NCI-H526 treated with DMSO at 0.1 percent for 48 hours (cell line): ENCODE results near the gene CALCB.
"Not testable (repeated sequence)": the region's sequence is repeated elsewhere in the genome, so short reads cannot be mapped to it uniquely, and the experiment has no call there.

Source experiments
- DNase-seq: peaks from one replicate; lab custom pipeline; 2025; lab: John Stamatoyannopoulos, UW

The CALCB gene, protein sequence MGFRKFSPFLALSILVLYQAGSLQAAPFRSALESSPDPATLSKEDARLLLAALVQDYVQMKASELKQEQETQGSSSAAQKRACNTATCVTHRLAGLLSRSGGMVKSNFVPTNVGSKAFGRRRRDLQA

GRCh38 chr11:15073361-15074205 lies at the start of gene CALCB:
TSS of gene CALCB (plus strand) at chr11:15073593. CDS start at chr11:15074719, 1,126 bp downstream.
- DNase-seq: peak; percentile 51

- no peak for DNase-seq
Measured at GRCh38 chr11:15027011-15027410, 46.4 kb upstream of the CALCB start.

- DNase-seq: no peak
Measured at GRCh38 chr11:15027956-15028355, 45.4 kb upstream of the CALCB start.

DNA sequence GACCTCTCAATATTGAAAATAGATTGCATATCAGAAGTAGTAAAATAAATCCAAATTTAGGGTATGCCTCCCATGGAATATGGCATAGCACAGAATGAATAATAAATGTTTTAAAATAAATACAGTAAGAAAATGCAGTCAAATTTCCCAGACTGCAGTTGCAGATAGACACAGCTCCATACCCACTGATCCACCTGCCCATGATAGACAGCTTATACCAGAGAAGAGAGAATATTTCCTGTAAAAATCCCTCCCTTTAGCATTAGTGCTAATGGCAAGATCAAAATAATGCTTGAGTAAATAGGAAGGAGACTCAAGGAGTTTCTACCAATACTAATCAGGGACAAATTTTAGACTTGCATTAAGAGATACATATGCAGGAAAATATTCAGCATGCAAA lies 45.0 kb upstream of the CALCB start:
- DNase-seq: no peak

DNA sequence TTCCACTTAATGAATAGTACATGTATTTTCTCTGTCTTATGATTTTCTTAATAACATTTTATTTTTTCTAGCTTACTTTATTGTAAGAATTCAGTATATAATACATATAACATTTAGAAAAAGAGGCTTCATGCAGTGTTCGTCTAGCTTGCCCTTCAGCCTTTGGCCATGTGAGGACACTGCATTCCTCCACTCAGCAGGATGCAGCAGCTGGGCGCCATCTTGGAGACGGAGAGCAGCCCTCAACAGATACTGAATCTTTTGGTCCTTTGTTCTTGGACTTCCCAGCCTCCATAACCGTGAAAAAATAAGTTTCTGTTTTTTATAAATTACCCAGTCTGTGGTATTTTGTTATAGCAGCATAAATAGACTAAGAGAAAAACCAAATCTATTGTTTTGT lies 41.4 kb upstream of the CALCB start:
- DNase-seq: not testable (repeated sequence)

DNA sequence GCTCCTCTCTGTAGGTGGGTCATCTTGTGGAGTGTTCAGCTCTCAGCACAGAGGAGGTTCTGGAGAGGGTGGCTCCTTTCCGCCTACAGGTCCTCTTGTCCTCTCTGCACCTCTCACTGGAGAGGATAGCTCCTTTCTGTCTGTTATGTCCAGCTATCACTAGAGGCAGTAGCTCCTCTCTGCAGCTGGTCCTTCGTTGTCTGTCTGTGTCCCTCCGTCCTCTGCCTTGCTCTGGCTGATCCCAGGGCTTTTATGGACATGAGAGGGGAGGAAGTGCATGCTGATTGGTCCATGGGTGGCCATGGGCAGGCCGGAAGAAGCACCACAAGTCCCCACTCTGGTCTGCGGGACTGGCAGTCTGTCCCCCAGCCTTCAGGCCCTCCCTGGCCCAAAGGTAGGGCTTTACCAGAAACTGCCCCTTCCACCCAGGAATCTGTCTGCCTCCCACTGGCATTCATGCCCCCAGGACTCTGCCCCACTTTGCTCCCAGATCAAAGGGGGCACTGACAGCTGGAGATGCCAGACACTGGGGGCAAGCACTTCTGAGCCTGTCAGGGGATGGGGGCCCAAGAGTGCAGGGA lies 38.6 kb upstream of the CALCB start:
- no peak for DNase-seq

GRCh38 chr11:15035283-15035682 lies 38.1 kb upstream of the CALCB start:
- peak; percentile 30 for DNase-seq

GRCh38 chr11:15038963-15039362 lies 34.4 kb upstream of the CALCB start:
- DNase-seq: no peak

GRCh38 chr11:15045209-15045608 lies 28.2 kb upstream of the CALCB start:
- DNase-seq: no peak

- DNase-seq: no peak
Measured at GRCh38 chr11:15045891-15046290, 27.5 kb upstream of the CALCB start.

GRCh38 chr11:15046673-15047072 lies 26.7 kb upstream of the CALCB start:
- DNase-seq: not testable (repeated sequence)

GRCh38 chr11:15048616-15049015 lies 24.8 kb upstream of the CALCB start:
- no peak for DNase-seq

GRCh38 chr11:15053191-15053685 lies 20.2 kb upstream of the CALCB start:
- DNase-seq: no peak

- DNase-seq: no peak
Measured at GRCh38 chr11:15055620-15056356, 17.6 kb upstream of the CALCB start.

GRCh38 chr11:15057329-15057728 lies 16.1 kb upstream of the CALCB start:
- DNase-seq: no peak

GRCh38 chr11:15059132-15059915 lies 14.1 kb upstream of the CALCB start:
- DNase-seq: no peak

GRCh38 chr11:15062599-15062998 lies 10.8 kb upstream of the CALCB start:
- DNase-seq: no peak

DNA sequence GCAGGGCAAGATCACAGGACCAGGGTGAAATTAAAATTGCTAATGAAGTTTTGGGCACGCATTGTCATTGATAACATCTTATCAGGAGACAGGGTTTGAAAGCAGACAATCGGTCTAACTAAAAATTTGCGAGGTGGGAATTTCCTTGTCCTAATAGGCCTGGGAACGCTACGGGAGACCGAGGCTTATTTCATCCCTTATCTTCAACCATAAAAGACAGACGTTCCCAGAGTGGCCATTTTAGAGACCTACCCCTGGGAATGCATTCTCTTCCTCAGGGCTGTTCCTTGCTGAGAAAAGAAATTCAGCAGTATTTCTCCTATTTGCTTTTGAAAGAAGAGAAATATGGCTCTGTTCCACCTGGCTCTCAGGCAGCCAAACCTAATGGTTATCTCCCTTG lies 3.6 kb upstream of the CALCB start:
- not testable (repeated sequence) for DNase-seq

GRCh38 chr11:15071556-15072255 lies 1.7 kb upstream of the CALCB start:
- DNase-seq: no peak

DNA sequence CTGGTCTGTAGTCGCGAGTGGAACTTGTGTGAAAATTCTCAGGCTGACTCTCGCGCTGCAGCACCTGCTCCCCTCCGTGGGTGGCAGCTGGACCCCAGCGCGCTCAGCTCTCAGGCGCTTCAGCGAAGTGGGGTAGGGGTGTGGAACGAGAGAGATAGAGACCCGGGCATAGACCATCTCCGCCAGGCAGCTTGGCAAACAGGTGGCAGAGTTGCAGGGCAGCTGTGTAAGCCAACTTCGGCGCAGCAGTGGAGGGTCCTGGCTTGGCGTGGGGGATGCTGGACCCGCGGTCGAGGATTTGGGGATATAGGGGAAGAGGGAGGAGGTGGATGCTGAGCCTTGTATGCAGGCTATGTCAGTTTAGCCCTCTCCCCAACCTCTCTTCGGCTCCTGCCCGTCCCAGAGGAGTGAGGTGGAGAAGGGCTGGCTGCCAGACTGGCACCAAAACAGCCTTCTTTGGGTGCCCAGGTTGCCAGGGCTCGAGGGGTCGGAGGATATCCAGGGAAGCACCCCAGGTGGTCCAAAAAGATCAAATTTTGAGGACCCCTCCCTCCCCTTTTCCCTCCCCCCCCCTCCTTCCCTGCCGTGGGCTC lies 746 bp upstream of the CALCB start:
- DNase-seq: no peak
